ENCODE results near the gene DNAH8.

DNA sequence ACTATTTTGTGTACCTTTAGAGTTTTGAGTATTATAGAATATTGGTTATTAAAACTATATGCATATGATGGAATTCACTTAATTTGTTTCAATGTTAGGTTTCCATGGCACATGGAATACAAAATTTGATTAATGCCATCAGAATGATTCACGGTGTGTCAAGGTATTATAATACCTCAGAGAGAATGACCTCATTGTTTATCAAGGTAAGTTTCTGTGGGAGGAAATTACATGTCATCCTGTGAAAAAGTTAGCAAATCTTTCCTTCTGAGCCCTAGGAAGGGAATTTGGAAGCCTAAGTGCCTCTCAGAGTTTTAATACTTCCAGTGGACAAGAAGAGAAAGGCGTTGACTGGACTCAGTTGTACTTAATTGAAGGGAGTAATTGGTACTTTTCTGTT is 40.8 kb downstream of the DNAH8 start:
- TF ChIP-seq, protein P1, sequence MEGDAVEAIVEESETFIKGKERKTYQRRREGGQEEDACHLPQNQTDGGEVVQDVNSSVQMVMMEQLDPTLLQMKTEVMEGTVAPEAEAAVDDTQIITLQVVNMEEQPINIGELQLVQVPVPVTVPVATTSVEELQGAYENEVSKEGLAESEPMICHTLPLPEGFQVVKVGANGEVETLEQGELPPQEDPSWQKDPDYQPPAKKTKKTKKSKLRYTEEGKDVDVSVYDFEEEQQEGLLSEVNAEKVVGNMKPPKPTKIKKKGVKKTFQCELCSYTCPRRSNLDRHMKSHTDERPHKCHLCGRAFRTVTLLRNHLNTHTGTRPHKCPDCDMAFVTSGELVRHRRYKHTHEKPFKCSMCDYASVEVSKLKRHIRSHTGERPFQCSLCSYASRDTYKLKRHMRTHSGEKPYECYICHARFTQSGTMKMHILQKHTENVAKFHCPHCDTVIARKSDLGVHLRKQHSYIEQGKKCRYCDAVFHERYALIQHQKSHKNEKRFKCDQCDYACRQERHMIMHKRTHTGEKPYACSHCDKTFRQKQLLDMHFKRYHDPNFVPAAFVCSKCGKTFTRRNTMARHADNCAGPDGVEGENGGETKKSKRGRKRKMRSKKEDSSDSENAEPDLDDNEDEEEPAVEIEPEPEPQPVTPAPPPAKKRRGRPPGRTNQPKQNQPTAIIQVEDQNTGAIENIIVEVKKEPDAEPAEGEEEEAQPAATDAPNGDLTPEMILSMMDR (IDR thresholded peaks at IDR 0.05), result no peak
- no peak for TF ChIP-seq POLR2AphosphoS5 (IDR thresholded peaks at IDR 0.05; ENCODE audit: low read depth, low read length)

All from Panc1 (cell line).